ENCODE data around the gene ALPI.

DNA sequence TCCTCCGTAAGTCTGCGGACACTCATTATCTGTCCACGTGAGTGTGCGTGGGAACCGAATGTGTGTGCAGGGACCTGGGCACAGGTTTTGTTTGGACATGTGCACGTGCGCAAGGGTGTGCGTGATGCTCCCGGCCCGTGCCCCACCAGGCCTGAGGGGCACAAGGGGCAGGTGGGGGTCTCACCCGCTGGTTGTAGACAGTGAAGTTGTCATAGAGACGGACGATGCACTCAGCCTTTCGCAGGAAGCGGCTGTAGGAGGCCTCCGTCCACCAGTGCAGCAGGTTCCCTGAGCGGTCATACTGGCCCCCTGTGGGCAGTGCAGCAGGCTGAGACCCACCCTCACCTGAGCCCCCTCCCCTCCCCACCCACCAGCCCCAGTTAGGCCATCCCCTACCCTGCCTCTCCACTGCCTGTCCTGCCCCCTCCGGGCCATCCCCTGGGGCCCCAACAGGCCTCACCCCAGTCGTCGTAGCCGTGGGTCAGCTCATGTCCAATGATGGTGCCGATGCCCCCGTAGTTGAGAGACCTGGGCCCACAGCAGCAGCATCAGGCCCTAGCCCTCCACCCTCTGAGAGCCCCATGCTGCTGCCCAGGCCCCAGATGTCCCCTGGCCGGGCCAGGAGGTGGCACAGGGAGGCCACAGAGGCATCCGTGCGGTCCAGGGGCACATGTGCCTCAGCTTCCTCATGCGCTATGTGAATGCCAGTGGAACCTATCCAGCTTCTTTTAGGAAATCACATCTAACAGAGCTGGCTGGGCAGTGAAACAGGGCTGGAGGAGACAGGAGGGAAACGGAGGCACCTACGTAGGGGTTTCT, 25.6 kb downstream of the ALPI start:
- TF ChIP-seq, protein P1, sequence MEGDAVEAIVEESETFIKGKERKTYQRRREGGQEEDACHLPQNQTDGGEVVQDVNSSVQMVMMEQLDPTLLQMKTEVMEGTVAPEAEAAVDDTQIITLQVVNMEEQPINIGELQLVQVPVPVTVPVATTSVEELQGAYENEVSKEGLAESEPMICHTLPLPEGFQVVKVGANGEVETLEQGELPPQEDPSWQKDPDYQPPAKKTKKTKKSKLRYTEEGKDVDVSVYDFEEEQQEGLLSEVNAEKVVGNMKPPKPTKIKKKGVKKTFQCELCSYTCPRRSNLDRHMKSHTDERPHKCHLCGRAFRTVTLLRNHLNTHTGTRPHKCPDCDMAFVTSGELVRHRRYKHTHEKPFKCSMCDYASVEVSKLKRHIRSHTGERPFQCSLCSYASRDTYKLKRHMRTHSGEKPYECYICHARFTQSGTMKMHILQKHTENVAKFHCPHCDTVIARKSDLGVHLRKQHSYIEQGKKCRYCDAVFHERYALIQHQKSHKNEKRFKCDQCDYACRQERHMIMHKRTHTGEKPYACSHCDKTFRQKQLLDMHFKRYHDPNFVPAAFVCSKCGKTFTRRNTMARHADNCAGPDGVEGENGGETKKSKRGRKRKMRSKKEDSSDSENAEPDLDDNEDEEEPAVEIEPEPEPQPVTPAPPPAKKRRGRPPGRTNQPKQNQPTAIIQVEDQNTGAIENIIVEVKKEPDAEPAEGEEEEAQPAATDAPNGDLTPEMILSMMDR (IDR thresholded peaks at IDR 0.05) = no peak
- TF ChIP-seq POLR2AphosphoS5 (IDR thresholded peaks at IDR 0.05; ENCODE audit: low read depth, low read length) = no peak
